Type B pancreatic cell (in vitro differentiated cells): ENCODE data around the gene RPL34. TPM values are rescaled to one million over a fixed set of nuclear protein-coding genes. Genes with fewer than 3 reads are reported as not detected.

ENCODE experiments used
- DNase-seq: peaks from one replicate; pipeline ENCODE4 v3.0.0; 2021; ENCODE audit warnings: mixed read lengths; ENCODE audit not compliant: unreplicated experiment; ENCODE audit errors: extremely low spot score
- H3K27ac Mint-ChIP-seq: 2 replicates; pipeline ENCODE4 v1.8.0; 2021; ENCODE audit warnings: mild to moderate bottlenecking, mixed read lengths
- H3K27me3 Mint-ChIP-seq: 2 replicates; pipeline ENCODE4 v1.8.0; 2021; ENCODE audit warnings: mixed read lengths
- H3K36me3 Mint-ChIP-seq: 2 replicates; pipeline ENCODE4 v1.8.0; 2021; ENCODE audit warnings: mixed read lengths
- H3K4me1 Mint-ChIP-seq: one replicate; pipeline ENCODE4 v1.8.0; 2021; ENCODE audit warnings: mixed read lengths; ENCODE audit not compliant: unreplicated experiment
- H3K4me3 Mint-ChIP-seq: 2 replicates; pipeline ENCODE4 v1.8.0; 2021; ENCODE audit warnings: mild to moderate bottlenecking, mixed read lengths
- H3K9me3 Mint-ChIP-seq: 2 replicates; pipeline ENCODE4 v1.8.0; 2021; ENCODE audit warnings: mixed read lengths
- CTCF ChIP-seq: fragments of 200-600 bp; sonication (generic); conservative IDR thresholded peaks from 2 replicates; pipeline ENCODE4 v1.5.0; 2021; ENCODE audit warnings: antibody characterized with exemption, mild to moderate bottlenecking
- total RNA-seq: library from RNA; stranded (reverse); gene quantifications from 2 replicates; pipeline ENCODE4 v1.2.1, GENCODE V29; 2021; ENCODE audit warnings: low replicate concordance

Gene RPL34
- total RNA-seq, 1 donor from 2014 or later, result 1,454 TPM

DNA sequence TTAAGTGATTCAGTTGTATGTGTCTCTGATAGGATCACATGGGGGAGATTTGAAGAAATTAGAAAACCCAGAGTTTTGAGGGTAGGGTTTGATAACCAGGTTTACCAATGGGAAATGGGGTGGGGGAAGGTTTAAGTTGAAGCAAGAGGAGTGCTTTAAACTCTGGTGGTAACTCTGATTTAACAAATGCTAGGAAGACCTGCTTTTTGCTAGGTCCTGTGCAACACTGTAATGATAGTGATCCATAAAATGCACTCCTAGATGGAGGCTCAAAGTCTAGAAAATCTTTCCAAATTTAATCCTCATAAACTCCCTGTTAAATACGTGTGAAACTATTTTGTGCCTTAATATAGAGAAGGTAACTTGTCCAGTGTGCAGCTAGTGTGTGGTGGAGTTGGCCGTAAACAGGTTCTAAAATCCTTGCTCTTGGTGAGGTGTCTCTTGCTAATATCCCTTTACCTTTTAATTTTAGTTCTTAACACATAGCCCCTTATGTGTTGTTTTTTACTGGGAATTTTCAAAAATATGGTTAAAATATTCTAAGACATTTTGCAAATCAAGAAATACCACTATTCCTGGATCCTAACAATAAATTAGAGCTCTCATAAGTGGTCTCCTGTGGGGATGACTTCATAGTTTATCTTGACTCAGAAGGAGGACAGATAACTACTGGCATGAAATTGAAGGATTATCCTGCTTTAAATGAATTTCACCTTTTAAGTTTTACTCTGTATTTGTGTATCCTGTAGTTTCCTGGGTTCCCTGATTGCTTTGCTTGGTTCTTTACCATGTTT is 4.1 kb downstream of the RPL34 start:
- H3K36me3 Mint-ChIP-seq, result peaks cover 44% of the 10 kb centered on the region
- no peaks in the 10 kb centered on the region for H3K9me3 Mint-ChIP-seq
- no peak for DNase-seq
- H3K27me3 Mint-ChIP-seq, result no peaks in the 10 kb centered on the region
- H3K4me1 Mint-ChIP-seq, result peaks cover 20% of the 10 kb centered on the region
- H3K27ac Mint-ChIP-seq, result no peak overlapping the region
- TF ChIP-seq CTCF, result no peak
- peak overlapping the region; percentile 52 for H3K4me3 Mint-ChIP-seq

GRCh38 chr4:108626056-108626455 is 5.7 kb downstream of the RPL34 start:
- DNase-seq, result no peak
- no peaks in the 10 kb centered on the region for H3K27me3 Mint-ChIP-seq
- H3K4me1 Mint-ChIP-seq, result peaks cover 12% of the 10 kb centered on the region

DNA sequence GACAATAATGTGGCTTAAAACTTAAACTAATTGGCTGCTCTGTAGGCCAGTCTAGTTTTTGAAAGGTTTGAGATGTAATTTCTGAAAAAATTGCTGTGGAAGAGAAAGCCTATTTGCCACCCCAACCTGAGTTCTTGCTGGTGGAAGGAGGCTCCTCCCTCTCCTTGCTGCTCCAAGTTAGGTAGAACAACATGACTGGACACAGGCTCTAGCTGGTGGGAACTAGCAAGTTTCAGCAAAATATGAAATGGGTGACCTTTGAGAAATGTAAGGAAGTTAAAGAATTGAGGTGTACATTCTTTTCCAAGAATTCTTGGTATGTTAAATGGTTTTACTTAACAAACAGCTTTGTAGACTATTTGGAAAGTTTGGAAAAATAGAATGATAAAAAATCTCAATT is 8.0 kb downstream of the RPL34 start:
- no peak overlapping the region for H3K4me3 Mint-ChIP-seq
- no peak for TF ChIP-seq CTCF
- H3K9me3 Mint-ChIP-seq, result no peaks in the 10 kb centered on the region
- peaks cover 7% of the 10 kb centered on the region for H3K4me1 Mint-ChIP-seq
- no peak overlapping the region for H3K27ac Mint-ChIP-seq
- H3K36me3 Mint-ChIP-seq, result peaks cover 45% of the 10 kb centered on the region
- H3K27me3 Mint-ChIP-seq, result no peaks in the 10 kb centered on the region
- DNase-seq, result no peak

More at GRCh38 chr4:108626056-108626455, 5.7 kb downstream of the RPL34 start:
- H3K9me3 Mint-ChIP-seq, result no peaks in the 10 kb centered on the region
- TF ChIP-seq CTCF, result no peak
- no peak overlapping the region for H3K4me3 Mint-ChIP-seq
- peaks cover 52% of the 10 kb centered on the region for H3K36me3 Mint-ChIP-seq
- no peak overlapping the region for H3K27ac Mint-ChIP-seq

DNA sequence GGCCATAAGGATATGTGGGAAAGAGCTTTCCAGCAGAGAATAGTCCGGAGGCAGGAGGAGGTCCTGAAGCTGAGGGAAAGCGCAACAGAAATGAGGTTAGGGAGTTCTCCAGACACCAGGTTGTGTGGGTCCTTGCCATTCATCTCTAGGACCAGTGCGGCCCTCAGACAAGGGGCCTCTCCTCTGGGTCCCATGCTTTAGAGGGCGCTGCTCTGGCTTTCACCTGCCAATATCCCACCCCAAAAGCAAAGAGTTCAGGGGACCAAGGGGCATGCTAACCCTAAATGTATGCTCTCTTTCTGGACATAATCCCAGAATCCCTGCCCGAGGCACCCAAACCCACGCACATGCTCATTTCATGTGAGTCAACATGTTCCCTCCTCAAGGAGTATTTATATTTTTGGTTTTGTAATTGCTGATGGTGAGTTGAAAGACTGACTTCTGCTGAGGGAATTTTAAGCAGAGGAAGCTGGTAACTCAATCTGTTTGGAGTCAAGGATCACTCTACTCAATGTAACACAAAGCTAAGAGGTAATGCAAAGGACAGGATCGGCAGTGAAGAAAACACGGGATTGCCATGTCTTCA is 14.8 kb downstream of the RPL34 start:
- Mint-ChIP-seq H3K36me3 (peaks cover 17% of the 10 kb centered on the region), H3K4me3 (no peak overlapping the region), H3K27me3 (no peaks in the 10 kb centered on the region), H3K9me3 (no peaks in the 10 kb centered on the region), H3K27ac (no peak overlapping the region), H3K4me1 (peaks cover 6% of the 10 kb centered on the region)
- no peak for DNase-seq
- no peak for TF ChIP-seq CTCF

DNA sequence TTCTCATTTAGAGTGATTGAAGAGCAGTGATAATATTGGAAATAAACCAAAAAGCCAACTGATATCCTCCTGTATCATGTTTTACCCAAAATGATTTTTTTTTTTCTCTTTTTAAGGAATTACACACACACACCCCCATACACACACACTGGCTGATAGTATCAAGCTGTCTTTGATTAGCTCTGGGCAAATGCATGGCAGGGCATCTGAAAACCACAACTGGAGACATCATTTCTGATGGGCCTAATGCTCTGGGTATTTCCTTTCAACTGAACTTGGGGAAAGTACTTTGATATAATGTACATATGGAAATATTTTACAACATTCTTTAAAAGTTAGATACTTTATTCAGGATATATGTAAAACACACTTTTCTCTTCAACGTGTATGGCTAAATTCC is 15.9 kb downstream of the RPL34 start:
- H3K36me3 Mint-ChIP-seq, result peaks cover 11% of the 10 kb centered on the region
- no peak overlapping the region for H3K4me3 Mint-ChIP-seq
- no peak overlapping the region for H3K27ac Mint-ChIP-seq
- no peaks in the 10 kb centered on the region for H3K27me3 Mint-ChIP-seq
- H3K9me3 Mint-ChIP-seq, result no peaks in the 10 kb centered on the region
- no peak for TF ChIP-seq CTCF
- H3K4me1 Mint-ChIP-seq, result peaks cover 6% of the 10 kb centered on the region
- no peak for DNase-seq
